GM21390 (cell line): Measurements from ENCODE around the gene CDYL.
A peak's percentile ranks its signal among the peaks of the same experiment; 100 is the strongest.

Experiments used
- ATAC-seq: cut with Tn5 transposase; IDR thresholded peaks from one replicate; pipeline ENCODE4 v1.9.1; 2021; ENCODE audit not compliant: unreplicated experiment

CDYL gene

GRCh38 chr6:4905826-4906225 lies 129.6 kb downstream of the CDYL start:
- ATAC-seq = no peak

- peak; percentile 46 for ATAC-seq
Observed at GRCh38 chr6:4906293-4907276, 130.4 kb downstream of the CDYL start.

- peak; percentile 41 for ATAC-seq
Observed at GRCh38 chr6:4907602-4908001, 131.4 kb downstream of the CDYL start.

GRCh38 chr6:4908062-4908461 lies 131.9 kb downstream of the CDYL start:
- ATAC-seq = no peak

GRCh38 chr6:4909063-4909706 lies 133.0 kb downstream of the CDYL start:
- no peak for ATAC-seq

- ATAC-seq = no peak
Observed at GRCh38 chr6:4910037-4910760, 134.0 kb downstream of the CDYL start.

GRCh38 chr6:4912559-4912958 lies 136.4 kb downstream of the CDYL start:
- ATAC-seq = no peak

- ATAC-seq = no peak
Observed at GRCh38 chr6:4913705-4914419, 137.7 kb downstream of the CDYL start.

GRCh38 chr6:4914420-4915159 lies 138.4 kb downstream of the CDYL start:
- ATAC-seq = no peak

GRCh38 chr6:4916954-4917561 lies 140.9 kb downstream of the CDYL start:
- ATAC-seq = no peak

GRCh38 chr6:4920914-4921410 lies 144.8 kb downstream of the CDYL start:
- no peak for ATAC-seq

GRCh38 chr6:4922488-4923037 lies 146.4 kb downstream of the CDYL start:
- ATAC-seq = no peak

GRCh38 chr6:4923081-4923480 lies 146.9 kb downstream of the CDYL start:
- no peak for ATAC-seq

GRCh38 chr6:4924661-4925271 lies 148.6 kb downstream of the CDYL start:
- ATAC-seq = no peak

GRCh38 chr6:4925580-4925979 lies 149.4 kb downstream of the CDYL start:
- no peak for ATAC-seq

GRCh38 chr6:4928426-4928825 lies 152.2 kb downstream of the CDYL start:
- no peak for ATAC-seq

- ATAC-seq = no peak
Observed at GRCh38 chr6:4929097-4929718, 153.0 kb downstream of the CDYL start.

- no peak for ATAC-seq
Observed at GRCh38 chr6:4930025-4930691, 154.0 kb downstream of the CDYL start.
